ENCODE results near the gene HINT1. TPM values are rescaled to one million over a fixed set of nuclear protein-coding genes. Genes with fewer than 3 reads are reported as not detected.
"Not testable (repeated sequence)": the region's sequence is repeated elsewhere in the genome, so short reads cannot be mapped to it uniquely, and the experiment has no call there.

The HINT1 gene
- total RNA-seq, 1 donor, result 134 TPM

- no peaks in the 10 kb centered on the region for H3K79me2 ChIP-seq (ENCODE audit: insufficient read depth, low read length)
- no peak for DNase-seq (ENCODE audit: insufficient read length, low spot score, missing footprints)
- H3K4me1 ChIP-seq (ENCODE audit: insufficient read depth, low read length), result no peaks in the 10 kb centered on the region
- no peak overlapping the region for H3K4me3 ChIP-seq (ENCODE audit: insufficient read depth, low read length)
- no peaks in the 10 kb centered on the region for H3K9me3 ChIP-seq (ENCODE audit: low read depth, low read length)
- H3K36me3 ChIP-seq (ENCODE audit: insufficient read depth, low read length), result no peaks in the 10 kb centered on the region
- no peak for TF ChIP-seq CTCF (IDR thresholded peaks at IDR 0.05; ENCODE audit: extremely low read depth, low read depth, low read length)
- H4K20me1 ChIP-seq (ENCODE audit: insufficient read depth, low read length), result no peaks in the 10 kb centered on the region
- H3K4me2 ChIP-seq (ENCODE audit: insufficient read depth, low read length), result no peak overlapping the region
- H2AFZ ChIP-seq (ENCODE audit: low read length), result no peak overlapping the region
- no peaks in the 10 kb centered on the region for H3K27me3 ChIP-seq (ENCODE audit: insufficient read depth, low read length)
- no peak overlapping the region for H3K27ac ChIP-seq (ENCODE audit: low read depth, low read length)
Observed at GRCh38 chr5:131196331-131196730, 31.3 kb upstream of the HINT1 start.

- TF ChIP-seq CTCF (IDR thresholded peaks at IDR 0.05; ENCODE audit: extremely low read depth, low read depth, low read length), result no peak
- no peaks in the 10 kb centered on the region for H3K9me3 ChIP-seq (ENCODE audit: low read depth, low read length)
- DNase-seq (ENCODE audit: insufficient read length, low spot score, missing footprints), result no peak
Observed at GRCh38 chr5:131195696-131196095, 30.6 kb upstream of the HINT1 start.

GRCh38 chr5:131194725-131195124 is 29.7 kb upstream of the HINT1 start:
- DNase-seq (ENCODE audit: insufficient read length, low spot score, missing footprints), result no peak
- Histone ChIP-seq H3K4me1 (ENCODE audit: insufficient read depth, low read length) (no peaks in the 10 kb centered on the region), H3K27ac (ENCODE audit: low read depth, low read length) (no peak overlapping the region), H3K9me3 (ENCODE audit: low read depth, low read length) (no peaks in the 10 kb centered on the region), H4K20me1 (ENCODE audit: insufficient read depth, low read length) (no peaks in the 10 kb centered on the region), H2AFZ (ENCODE audit: low read length) (no peak overlapping the region), H3K79me2 (ENCODE audit: insufficient read depth, low read length) (no peaks in the 10 kb centered on the region), H3K36me3 (ENCODE audit: insufficient read depth, low read length) (no peaks in the 10 kb centered on the region), H3K4me2 (ENCODE audit: insufficient read depth, low read length) (no peak overlapping the region), H3K4me3 (ENCODE audit: insufficient read depth, low read length) (no peak overlapping the region), H3K27me3 (ENCODE audit: insufficient read depth, low read length) (no peaks in the 10 kb centered on the region)
- TF ChIP-seq CTCF (IDR thresholded peaks at IDR 0.05; ENCODE audit: extremely low read depth, low read depth, low read length), result no peak

More at GRCh38 chr5:131195696-131196095, 30.6 kb upstream of the HINT1 start:
- no peak overlapping the region for H3K27ac ChIP-seq (ENCODE audit: low read depth, low read length)
- no peaks in the 10 kb centered on the region for H4K20me1 ChIP-seq (ENCODE audit: insufficient read depth, low read length)
- H2AFZ ChIP-seq (ENCODE audit: low read length), result no peak overlapping the region
- H3K79me2 ChIP-seq (ENCODE audit: insufficient read depth, low read length), result no peaks in the 10 kb centered on the region
- no peaks in the 10 kb centered on the region for H3K36me3 ChIP-seq (ENCODE audit: insufficient read depth, low read length)
- H3K4me2 ChIP-seq (ENCODE audit: insufficient read depth, low read length), result no peak overlapping the region
- H3K4me1 ChIP-seq (ENCODE audit: insufficient read depth, low read length), result no peaks in the 10 kb centered on the region
- H3K27me3 ChIP-seq (ENCODE audit: insufficient read depth, low read length), result no peaks in the 10 kb centered on the region
- no peak overlapping the region for H3K4me3 ChIP-seq (ENCODE audit: insufficient read depth, low read length)

- DNase-seq (ENCODE audit: insufficient read length, low spot score, missing footprints); H3K27ac ChIP-seq (ENCODE audit: low read depth, low read length); H3K79me2 ChIP-seq (ENCODE audit: insufficient read depth, low read length); H3K9me3 ChIP-seq (ENCODE audit: low read depth, low read length); H4K20me1 ChIP-seq (ENCODE audit: insufficient read depth, low read length); H3K4me3 ChIP-seq (ENCODE audit: insufficient read depth, low read length); H3K36me3 ChIP-seq (ENCODE audit: insufficient read depth, low read length); H3K4me2 ChIP-seq (ENCODE audit: insufficient read depth, low read length); H2AFZ ChIP-seq (ENCODE audit: low read length); H3K27me3 ChIP-seq (ENCODE audit: insufficient read depth, low read length); H3K4me1 ChIP-seq (ENCODE audit: insufficient read depth, low read length): not testable (repeated sequence)
Observed at GRCh38 chr5:131193897-131194296, 28.8 kb upstream of the HINT1 start.

Data from osteoblast (primary cell).